HL-60/S4 (cell line): ENCODE measurements around the gene OSGEP.

Source experiments
- in situ Hi-C: fragments of 300-500 bp; cut with MboI; formaldehyde crosslinking; loops from 2 replicates; pipeline ENCODE4 v1.14.3; 2022; ENCODE audit warnings: low sequenced_read_pairs

OSGEP gene

GRCh38 chr14:20454516-20455354 lies at the start of gene OSGEP, which contains the start of gene APEX1:
Gene OSGEP (minus strand): TSS chr14:20454812. CDS start chr14:20454683, 129 bp downstream.
Gene APEX1 (plus strand): TSS chr14:20455226. CDS start chr14:20455646, 420 bp downstream.
- in situ Hi-C loops: no loop called here

- in situ Hi-C loops: no loop called here
Measured at GRCh38 chr14:20503898-20504297, 49.3 kb upstream of the OSGEP start.

- in situ Hi-C loops: no loop called here
Measured at GRCh38 chr14:20501346-20501745, 46.7 kb upstream of the OSGEP start.

GRCh38 chr14:20499881-20500280 lies 45.3 kb upstream of the OSGEP start:
- in situ Hi-C loops: no loop called here

GRCh38 chr14:20499108-20499507 lies 44.5 kb upstream of the OSGEP start:
- in situ Hi-C loops: no loop called here

- in situ Hi-C loops: no loop called here
Measured at GRCh38 chr14:20498622-20499021, 44.0 kb upstream of the OSGEP start.

- in situ Hi-C loops: no loop called here
Measured at GRCh38 chr14:20494935-20495766, 40.5 kb upstream of the OSGEP start.

- in situ Hi-C loops: no loop called here
Measured at GRCh38 chr14:20493634-20494033, 39.0 kb upstream of the OSGEP start.

- in situ Hi-C loops: no loop called here
Measured at GRCh38 chr14:20492486-20492885, 37.9 kb upstream of the OSGEP start.

GRCh38 chr14:20490563-20490962 lies 36.0 kb upstream of the OSGEP start:
- in situ Hi-C loops: no loop called here

GRCh38 chr14:20489093-20489994 lies 34.7 kb upstream of the OSGEP start:
- in situ Hi-C loops: no loop called here

- in situ Hi-C loops: no loop called here
Measured at GRCh38 chr14:20487396-20487725, 32.7 kb upstream of the OSGEP start.

GRCh38 chr14:20486684-20487395 lies 32.2 kb upstream of the OSGEP start:
- in situ Hi-C loops: no loop called here

- in situ Hi-C loops: no loop called here
Measured at GRCh38 chr14:20485900-20486299, 31.3 kb upstream of the OSGEP start.

- in situ Hi-C loops: no loop called here
Measured at GRCh38 chr14:20482382-20482781, 27.8 kb upstream of the OSGEP start.

- in situ Hi-C loops: no loop called here
Measured at GRCh38 chr14:20478894-20479293, 24.3 kb upstream of the OSGEP start.

GRCh38 chr14:20477211-20477876 lies 22.7 kb upstream of the OSGEP start:
- in situ Hi-C loops: no loop called here

- in situ Hi-C loops: no loop called here
Measured at GRCh38 chr14:20476776-20477175, 22.2 kb upstream of the OSGEP start.

GRCh38 chr14:20472536-20473169 lies 18.0 kb upstream of the OSGEP start:
- in situ Hi-C loops: no loop called here

- in situ Hi-C loops: no loop called here
Measured at GRCh38 chr14:20470603-20470901, 15.9 kb upstream of the OSGEP start.
